Activated CD4-positive, alpha-beta T cell treated with anti-CD3 and anti-CD28 coated beads, Interleukin-2, amount 10 ng/mL, durations not matched to agents 24 days and 14 days (primary cell): ENCODE results near the gene SP110. TPM values are rescaled to one million over a fixed set of nuclear protein-coding genes. Genes with fewer than 3 reads are reported as not detected.

Source experiments
- DNase-seq: peaks from one replicate; pipeline ENCODE4 v3.0.0; 2022
- H3K27ac Mint-ChIP-seq: one replicate; pipeline ENCODE4 v1.8.0; 2022; ENCODE audit warnings: mild to moderate bottlenecking, mixed read lengths
- H3K27me3 Mint-ChIP-seq: one replicate; pipeline ENCODE4 v1.8.0; 2022; ENCODE audit warnings: mixed read lengths
- H3K36me3 Mint-ChIP-seq: one replicate; pipeline ENCODE4 v1.8.0; 2022; ENCODE audit warnings: low read depth, mild to moderate bottlenecking, mixed read lengths
- H3K4me1 Mint-ChIP-seq: one replicate; pipeline ENCODE4 v1.8.0; 2021; ENCODE audit warnings: mixed read lengths
- H3K4me3 Mint-ChIP-seq: one replicate; pipeline ENCODE4 v1.8.0; 2022; ENCODE audit warnings: mild to moderate bottlenecking, moderate library complexity, mixed read lengths
- H3K9me3 Mint-ChIP-seq: one replicate; pipeline ENCODE4 v1.8.0; 2021; ENCODE audit warnings: mixed read lengths
- intact Hi-C: fragments of 100-400 bp; cut with micrococcal nuclease; formaldehyde crosslinking; loops from one replicate; pipeline ENCODE4 v1.15.1; 2023
- total RNA-seq: library from RNA; stranded (reverse); gene quantifications from 2 replicates; pipeline ENCODE4 v1.2.3, GENCODE V29; 2022

SP110 gene
- total RNA-seq, 1 donor from 2014 or later, result 148 TPM

DNA sequence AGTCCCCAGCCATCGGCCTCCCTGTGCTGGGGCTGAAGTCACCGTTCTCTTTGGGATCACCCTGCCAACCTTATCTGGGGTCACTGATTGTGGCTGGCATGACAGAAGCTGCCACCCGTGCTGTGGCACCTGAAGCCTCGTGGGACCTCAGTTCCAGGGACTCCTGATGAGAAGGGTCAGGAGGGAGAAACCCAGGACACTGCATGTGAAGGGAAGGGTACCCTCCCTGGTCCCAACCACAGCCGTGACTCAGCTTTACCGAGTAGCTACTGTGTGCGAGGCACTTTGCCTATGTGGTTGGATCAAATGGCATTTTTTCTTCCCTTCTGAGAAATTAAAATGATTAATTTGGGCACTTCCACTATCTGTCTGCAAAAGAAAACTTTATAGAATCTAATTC, 64.4 kb downstream of the SP110 start:
- H3K27ac Mint-ChIP-seq, result no peak overlapping the region
- no peak overlapping the region for H3K4me3 Mint-ChIP-seq

DNA sequence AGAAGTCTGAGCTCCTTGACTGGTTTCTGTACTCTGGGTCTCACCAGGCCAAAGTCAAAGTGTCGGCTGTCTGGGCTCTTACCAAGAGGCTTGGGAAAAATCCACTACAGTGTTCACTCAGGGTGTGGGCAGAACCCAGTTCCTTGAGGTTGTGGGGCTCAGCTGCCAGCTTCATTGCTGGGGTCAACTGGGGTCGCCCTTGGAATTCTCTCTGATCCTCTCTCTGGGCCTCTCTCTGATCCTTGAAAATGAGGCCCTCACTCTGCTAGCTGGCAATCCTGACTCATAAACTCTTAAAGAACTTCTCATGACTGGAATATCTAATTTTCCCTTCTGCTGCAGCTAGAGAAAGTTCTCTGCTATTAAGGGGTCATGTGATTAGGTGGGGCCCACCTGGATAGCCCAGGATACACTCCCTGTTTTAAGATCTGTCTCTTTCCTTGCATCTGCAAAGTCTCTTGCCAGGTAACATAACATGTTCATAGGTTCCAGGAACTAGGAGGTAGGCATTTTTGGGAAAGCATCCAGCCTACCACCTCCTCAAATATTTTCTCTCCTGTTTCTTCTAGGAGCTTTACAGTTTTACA, 66.3 kb downstream of the SP110 start:
- DNase-seq, result no peak

More for the DNA sequence above, 64.4 kb downstream of the SP110 start:
- peaks cover 5% of the 10 kb centered on the region for H3K4me1 Mint-ChIP-seq
- H3K9me3 Mint-ChIP-seq, result peaks cover 4% of the 10 kb centered on the region
- peaks cover 2% of the 10 kb centered on the region for H3K27me3 Mint-ChIP-seq
- no peaks in the 10 kb centered on the region for H3K36me3 Mint-ChIP-seq
- intact Hi-C loops, result no loop called here
- no peak for DNase-seq

DNA sequence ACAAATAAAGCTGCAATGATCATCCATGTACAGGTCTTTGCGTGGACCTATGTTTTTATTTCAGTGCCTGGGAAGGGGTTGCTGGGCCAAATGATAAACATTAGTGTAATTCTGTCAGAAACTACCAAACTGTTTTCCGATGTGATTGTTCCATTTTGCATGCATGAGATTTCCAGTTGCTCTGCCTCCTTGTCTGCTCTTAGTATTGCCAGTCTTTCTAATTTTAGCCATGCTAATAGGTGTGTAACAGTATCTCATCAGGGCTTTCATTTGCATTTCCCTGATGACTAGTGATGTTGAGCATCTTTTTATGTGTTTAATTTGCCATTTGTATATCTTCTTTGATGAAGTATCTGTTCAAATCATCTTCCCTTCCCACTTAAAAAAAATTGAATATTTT, 67.5 kb downstream of the SP110 start:
- Mint-ChIP-seq H3K4me1 (peaks cover 2% of the 10 kb centered on the region), H3K27me3 (no peaks in the 10 kb centered on the region)

More for the DNA sequence above, 66.3 kb downstream of the SP110 start:
- Mint-ChIP-seq H3K27me3 (peaks cover 2% of the 10 kb centered on the region), H3K4me3 (no peak overlapping the region), H3K27ac (no peak overlapping the region), H3K9me3 (peaks cover 4% of the 10 kb centered on the region), H3K36me3 (no peaks in the 10 kb centered on the region), H3K4me1 (peaks cover 2% of the 10 kb centered on the region)
- intact Hi-C loops, result no loop called here

DNA sequence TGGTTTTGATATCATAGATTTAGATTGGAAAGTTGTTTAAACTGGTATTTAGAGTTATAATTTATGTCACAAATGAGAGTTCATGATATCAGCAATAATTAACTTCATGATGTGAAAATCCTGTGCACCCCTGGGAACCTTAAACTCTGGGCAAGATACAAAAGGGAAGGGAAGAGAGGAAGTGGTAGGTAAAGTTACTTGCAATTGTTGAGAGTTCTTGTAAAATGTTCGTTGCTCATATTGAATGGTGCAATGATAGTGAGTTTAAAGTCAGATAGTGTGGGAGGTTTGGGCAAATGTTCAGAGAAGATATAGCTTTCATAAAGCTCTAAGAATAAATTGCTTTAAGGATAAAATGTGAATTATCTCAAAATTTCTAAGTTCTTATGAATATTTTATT, 75.4 kb downstream of the SP110 start:
- no peaks in the 10 kb centered on the region for H3K36me3 Mint-ChIP-seq
- DNase-seq, result no peak
- intact Hi-C loops, result no loop called here
- peaks cover 14% of the 10 kb centered on the region for H3K9me3 Mint-ChIP-seq
- H3K27ac Mint-ChIP-seq, result no peak overlapping the region
- H3K27me3 Mint-ChIP-seq, result peaks cover 6% of the 10 kb centered on the region
- no peak overlapping the region for H3K4me3 Mint-ChIP-seq
- no peaks in the 10 kb centered on the region for H3K4me1 Mint-ChIP-seq

More for the DNA sequence above, 67.5 kb downstream of the SP110 start:
- no peak overlapping the region for H3K4me3 Mint-ChIP-seq
- H3K27ac Mint-ChIP-seq, result no peak overlapping the region
- no peaks in the 10 kb centered on the region for H3K36me3 Mint-ChIP-seq
- DNase-seq, result no peak
- intact Hi-C loops, result no loop called here
- peaks cover 4% of the 10 kb centered on the region for H3K9me3 Mint-ChIP-seq

DNA sequence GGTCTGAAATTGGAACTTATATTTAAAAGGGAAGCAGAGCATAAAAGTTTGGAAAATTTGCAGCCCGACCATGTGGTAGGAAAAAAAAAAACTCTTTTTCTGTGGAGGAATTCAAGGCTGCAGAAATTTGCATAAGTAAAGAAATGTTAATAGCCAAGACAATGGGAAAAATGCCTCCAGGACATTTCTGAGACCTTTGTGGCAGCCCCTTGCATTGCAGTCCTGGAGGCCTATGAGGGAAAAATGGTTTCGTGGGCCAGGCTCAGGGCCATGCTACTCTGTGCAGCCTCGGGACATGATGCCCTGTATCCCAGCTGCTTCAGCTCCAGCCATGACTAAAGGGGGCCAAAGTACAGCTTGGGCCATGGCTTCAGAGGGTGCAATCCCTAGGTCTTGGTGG, 79.1 kb downstream of the SP110 start:
- H3K9me3 Mint-ChIP-seq, result peaks cover 18% of the 10 kb centered on the region
- no peak overlapping the region for H3K27ac Mint-ChIP-seq
- H3K4me1 Mint-ChIP-seq, result no peaks in the 10 kb centered on the region
- H3K4me3 Mint-ChIP-seq, result no peak overlapping the region
- intact Hi-C loops, result no loop called here
- DNase-seq, result no peak
- H3K36me3 Mint-ChIP-seq, result no peaks in the 10 kb centered on the region
- peaks cover 6% of the 10 kb centered on the region for H3K27me3 Mint-ChIP-seq

DNA sequence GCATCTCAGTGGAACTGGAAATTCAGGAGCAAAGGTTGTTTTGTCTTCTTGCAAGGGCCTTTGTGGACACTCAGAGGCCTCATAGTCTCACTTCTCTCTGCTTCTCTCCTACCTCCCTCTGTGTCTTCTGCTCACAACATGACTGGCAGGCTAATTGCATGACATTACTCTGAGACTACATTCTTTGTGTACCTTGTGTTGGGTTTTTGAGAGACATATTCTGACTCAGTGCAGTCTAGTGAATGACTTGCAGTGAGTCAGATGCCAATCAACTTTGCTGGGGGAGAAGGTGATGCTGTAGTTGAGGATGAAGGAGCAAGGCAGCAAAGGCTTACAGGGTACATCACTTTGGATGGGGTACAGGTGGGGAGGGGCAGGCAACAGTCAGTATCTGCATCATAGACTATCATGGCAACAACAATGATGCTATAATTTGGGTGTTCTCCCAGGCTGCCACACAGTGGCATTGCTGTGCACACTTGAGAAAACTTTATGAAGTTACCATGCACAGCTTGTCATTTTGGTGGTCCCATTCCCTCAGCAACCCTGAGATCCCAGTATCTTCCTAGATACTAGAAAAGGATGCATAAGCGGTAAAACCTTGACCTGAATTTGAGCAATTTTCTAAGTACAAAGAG, 81.8 kb downstream of the SP110 start:
- intact Hi-C loops, result no loop called here

DNA sequence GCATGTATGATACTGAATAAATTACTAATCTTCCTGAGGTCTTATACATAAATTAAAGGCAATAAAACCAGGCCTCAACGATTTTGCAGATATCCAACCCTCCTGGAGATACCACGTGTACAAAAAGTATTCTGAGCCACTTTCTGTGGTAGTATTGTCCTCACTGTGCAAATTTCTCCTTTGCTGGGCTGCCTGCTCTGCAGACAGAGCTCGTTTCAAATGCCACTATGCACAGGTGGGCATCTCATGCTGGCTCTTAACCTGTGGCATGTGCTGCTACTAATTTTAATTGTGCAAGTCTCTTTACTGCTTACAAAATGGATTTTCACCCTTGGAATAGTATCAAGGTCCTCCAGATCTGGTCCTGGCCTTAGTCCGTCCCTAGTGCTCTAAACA, 84.7 kb downstream of the SP110 start:
- Mint-ChIP-seq H3K9me3 (peaks cover 5% of the 10 kb centered on the region), H3K4me1 (no peaks in the 10 kb centered on the region), H3K36me3 (no peaks in the 10 kb centered on the region), H3K4me3 (no peak overlapping the region), H3K27me3 (no peaks in the 10 kb centered on the region), H3K27ac (no peak overlapping the region)
- intact Hi-C loops, result no loop called here
- no peak for DNase-seq

More for the DNA sequence above, 81.8 kb downstream of the SP110 start:
- no peak for DNase-seq
- H3K27ac Mint-ChIP-seq, result no peak overlapping the region
- H3K27me3 Mint-ChIP-seq, result no peaks in the 10 kb centered on the region
- peaks cover 11% of the 10 kb centered on the region for H3K9me3 Mint-ChIP-seq
- H3K4me1 Mint-ChIP-seq, result no peaks in the 10 kb centered on the region
- no peak overlapping the region for H3K4me3 Mint-ChIP-seq
- H3K36me3 Mint-ChIP-seq, result no peaks in the 10 kb centered on the region

DNA sequence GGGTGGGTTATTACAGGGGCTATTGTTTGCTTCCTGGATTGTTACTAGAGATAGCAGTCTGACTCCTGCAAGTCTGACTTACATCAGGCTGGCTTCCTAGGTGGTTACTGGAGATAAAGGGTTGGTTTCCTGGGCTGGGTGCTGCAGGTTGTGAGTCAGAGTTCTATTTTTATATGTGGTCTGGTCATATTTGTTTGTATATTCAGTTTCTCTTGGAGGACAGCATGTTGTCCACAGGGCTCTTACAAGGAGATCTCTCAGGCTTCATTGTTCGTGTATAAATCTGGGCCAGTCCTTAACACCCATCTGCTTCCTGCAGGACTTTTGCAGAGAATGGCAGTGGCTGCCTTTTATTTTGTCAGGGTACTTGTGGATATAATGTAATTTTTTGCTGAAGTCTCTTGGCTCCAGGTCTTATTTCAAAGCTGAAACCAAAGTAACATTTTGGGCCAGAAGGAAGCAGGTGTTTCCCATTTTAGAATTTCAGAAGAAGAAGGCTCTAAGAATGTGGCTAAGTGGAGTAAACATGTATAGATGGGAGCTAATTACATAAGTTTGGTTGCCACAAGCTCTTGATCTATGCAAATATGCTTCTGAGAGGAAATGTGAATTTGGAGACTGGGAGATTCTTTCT, 85.2 kb downstream of the SP110 start:
- no peak overlapping the region for H3K4me3 Mint-ChIP-seq
- intact Hi-C loops, result no loop called here
- no peak overlapping the region for H3K27ac Mint-ChIP-seq
- no peaks in the 10 kb centered on the region for H3K36me3 Mint-ChIP-seq
- H3K4me1 Mint-ChIP-seq, result no peaks in the 10 kb centered on the region
- H3K27me3 Mint-ChIP-seq, result no peaks in the 10 kb centered on the region
- DNase-seq, result no peak
- peaks cover 5% of the 10 kb centered on the region for H3K9me3 Mint-ChIP-seq

DNA sequence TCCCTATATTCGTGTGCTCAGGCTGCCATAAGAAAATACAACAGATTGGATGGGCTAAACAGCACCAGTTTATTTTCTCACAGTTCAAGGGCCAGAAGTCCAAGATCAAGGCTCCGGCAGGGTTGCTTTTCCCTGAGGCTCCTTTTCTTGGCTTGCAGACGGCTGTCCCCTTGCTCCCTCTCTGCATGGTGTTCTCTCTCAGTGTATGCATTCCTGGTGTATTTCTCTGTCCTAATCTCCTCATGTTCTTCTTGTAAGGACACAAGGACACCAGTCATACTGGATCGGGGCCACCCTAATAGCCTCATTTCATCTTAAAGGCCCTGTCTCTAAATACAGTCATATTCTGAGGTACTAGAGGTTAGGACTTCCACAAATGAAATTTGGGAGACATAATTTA, 88.4 kb downstream of the SP110 start:
- intact Hi-C loops, result no loop called here
- no peaks in the 10 kb centered on the region for H3K36me3 Mint-ChIP-seq
- no peak overlapping the region for H3K27ac Mint-ChIP-seq
- peaks cover 3% of the 10 kb centered on the region for H3K4me1 Mint-ChIP-seq
- no peaks in the 10 kb centered on the region for H3K9me3 Mint-ChIP-seq
- no peak overlapping the region for H3K4me3 Mint-ChIP-seq
- peaks cover 10% of the 10 kb centered on the region for H3K27me3 Mint-ChIP-seq
- DNase-seq, result no peak

DNA sequence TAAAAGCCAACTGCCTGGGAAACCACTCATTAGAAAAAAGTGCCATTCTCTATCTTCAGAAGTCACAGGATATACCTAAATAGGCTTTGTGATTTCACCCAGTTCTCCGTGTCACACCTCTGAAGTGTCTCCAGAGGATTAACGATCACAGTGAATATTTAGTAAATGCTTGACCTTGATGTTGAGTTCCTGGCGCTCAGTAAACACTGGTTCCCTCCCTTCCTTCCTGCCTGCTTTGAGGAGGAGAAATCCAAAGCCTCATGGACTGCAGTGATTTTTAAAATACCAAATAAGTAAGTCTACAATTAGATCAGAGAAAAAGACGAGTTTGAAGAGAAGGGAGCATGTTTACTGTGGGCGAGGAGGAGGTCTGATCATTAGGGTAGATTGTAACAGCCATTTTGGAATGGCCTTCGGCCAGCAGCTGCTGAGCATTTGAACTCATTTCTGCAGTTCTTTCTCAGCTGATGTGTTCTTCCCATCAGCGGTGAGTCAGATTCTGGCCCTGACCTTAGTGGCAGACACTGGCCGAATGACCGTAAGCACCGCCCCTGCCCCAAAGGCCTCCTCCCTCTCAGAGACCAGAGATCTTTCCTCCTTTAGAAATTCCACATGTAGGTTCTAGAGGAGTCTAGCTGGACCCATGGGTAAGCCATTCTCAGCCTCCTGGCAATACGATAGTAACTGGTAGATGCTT, 89.0 kb downstream of the SP110 start:
- Mint-ChIP-seq H3K9me3 (no peaks in the 10 kb centered on the region), H3K4me1 (peaks cover 3% of the 10 kb centered on the region), H3K27ac (no peak overlapping the region), H3K4me3 (no peak overlapping the region), H3K27me3 (peaks cover 10% of the 10 kb centered on the region), H3K36me3 (no peaks in the 10 kb centered on the region)
- intact Hi-C loops, result no loop called here
- DNase-seq, result peak; percentile 19

DNA sequence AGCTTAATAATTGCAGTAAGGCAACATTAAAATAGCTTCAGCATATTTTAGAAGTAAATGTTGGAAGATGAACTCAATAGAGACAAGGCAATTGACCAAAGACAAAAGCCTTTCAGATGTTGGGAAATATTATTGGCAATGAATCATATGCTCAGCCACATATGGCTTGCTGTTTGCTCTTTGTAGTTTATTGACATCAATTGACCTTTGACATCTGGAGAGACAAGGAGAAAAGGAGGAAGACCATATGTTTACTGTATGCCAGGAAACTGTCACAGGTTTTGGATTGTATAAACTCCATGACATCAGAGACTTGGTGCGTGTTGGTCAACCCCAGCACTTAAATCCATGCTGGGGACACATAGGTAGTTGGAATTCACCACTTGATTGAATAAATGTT, 90.4 kb downstream of the SP110 start:
- Mint-ChIP-seq H3K36me3 (no peaks in the 10 kb centered on the region), H3K27ac (no peak overlapping the region), H3K27me3 (peaks cover 14% of the 10 kb centered on the region), H3K9me3 (no peaks in the 10 kb centered on the region), H3K4me1 (peaks cover 12% of the 10 kb centered on the region), H3K4me3 (no peak overlapping the region)
- no peak for DNase-seq
- intact Hi-C loops, result no loop called here

DNA sequence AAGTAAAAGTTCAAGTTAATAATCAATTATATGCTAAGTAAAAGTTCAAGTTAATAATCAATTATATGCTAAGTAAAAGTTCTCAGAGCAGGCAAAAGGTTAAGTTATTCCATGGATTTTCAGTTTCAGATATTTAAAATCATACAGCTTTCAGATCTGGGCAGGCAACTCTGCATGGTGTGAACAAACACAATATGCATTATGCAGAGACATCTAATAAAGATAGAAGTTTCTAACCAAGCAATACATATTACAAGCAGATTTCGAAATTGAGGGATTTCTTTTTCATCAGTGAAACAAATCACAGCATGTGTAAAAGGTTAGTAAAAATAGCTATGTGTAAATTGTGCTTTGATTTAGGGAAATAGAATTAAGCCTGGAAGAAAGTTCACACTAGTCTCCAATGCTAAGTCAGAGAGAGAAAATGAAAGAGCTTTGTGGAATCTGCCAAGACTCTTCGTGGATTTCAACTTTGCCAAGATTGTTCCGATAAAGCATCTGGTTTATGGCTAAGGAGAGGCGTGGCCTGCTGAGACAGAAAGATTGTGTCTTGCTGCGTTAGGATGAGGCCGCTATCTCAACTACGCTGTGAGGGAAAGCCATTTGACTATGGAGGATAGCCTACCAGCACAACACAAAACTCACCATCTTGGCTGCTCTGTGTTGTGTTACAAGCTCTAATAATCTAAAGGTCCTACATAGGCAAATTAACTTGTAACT, 91.0 kb downstream of the SP110 start:
- Mint-ChIP-seq H3K4me1 (peaks cover 12% of the 10 kb centered on the region), H3K9me3 (no peaks in the 10 kb centered on the region), H3K27me3 (peaks cover 14% of the 10 kb centered on the region), H3K27ac (no peak overlapping the region), H3K36me3 (no peaks in the 10 kb centered on the region), H3K4me3 (no peak overlapping the region)
- DNase-seq, result no peak
- intact Hi-C loops, result no loop called here

DNA sequence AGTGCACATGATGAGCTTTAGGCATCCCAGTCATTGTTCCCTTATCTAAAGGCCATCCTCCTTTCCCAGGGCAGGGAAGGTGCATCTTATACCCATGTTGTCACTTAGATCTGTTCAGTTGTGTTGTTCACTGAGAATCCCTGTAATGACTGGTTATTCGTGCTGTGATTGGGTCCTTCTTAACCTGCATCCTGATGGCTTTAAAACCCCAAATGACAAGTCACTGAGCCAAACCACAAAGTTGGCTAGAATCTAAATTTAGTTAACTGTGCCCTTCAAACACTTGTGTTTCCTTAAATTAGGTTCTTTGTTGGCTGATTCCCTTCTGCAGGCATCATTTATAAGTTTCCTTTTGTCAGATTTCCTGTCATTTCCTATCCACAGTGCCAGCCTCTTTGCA, 92.6 kb downstream of the SP110 start:
- H3K36me3 Mint-ChIP-seq, result no peaks in the 10 kb centered on the region
- no peak overlapping the region for H3K4me3 Mint-ChIP-seq
- H3K27ac Mint-ChIP-seq, result no peak overlapping the region
- intact Hi-C loops, result no loop called here
- no peaks in the 10 kb centered on the region for H3K9me3 Mint-ChIP-seq
- H3K4me1 Mint-ChIP-seq, result peaks cover 12% of the 10 kb centered on the region
- H3K27me3 Mint-ChIP-seq, result peaks cover 14% of the 10 kb centered on the region
- peak; percentile 47 for DNase-seq
